ENCODE data around the gene ATP6V1B1.

DNA sequence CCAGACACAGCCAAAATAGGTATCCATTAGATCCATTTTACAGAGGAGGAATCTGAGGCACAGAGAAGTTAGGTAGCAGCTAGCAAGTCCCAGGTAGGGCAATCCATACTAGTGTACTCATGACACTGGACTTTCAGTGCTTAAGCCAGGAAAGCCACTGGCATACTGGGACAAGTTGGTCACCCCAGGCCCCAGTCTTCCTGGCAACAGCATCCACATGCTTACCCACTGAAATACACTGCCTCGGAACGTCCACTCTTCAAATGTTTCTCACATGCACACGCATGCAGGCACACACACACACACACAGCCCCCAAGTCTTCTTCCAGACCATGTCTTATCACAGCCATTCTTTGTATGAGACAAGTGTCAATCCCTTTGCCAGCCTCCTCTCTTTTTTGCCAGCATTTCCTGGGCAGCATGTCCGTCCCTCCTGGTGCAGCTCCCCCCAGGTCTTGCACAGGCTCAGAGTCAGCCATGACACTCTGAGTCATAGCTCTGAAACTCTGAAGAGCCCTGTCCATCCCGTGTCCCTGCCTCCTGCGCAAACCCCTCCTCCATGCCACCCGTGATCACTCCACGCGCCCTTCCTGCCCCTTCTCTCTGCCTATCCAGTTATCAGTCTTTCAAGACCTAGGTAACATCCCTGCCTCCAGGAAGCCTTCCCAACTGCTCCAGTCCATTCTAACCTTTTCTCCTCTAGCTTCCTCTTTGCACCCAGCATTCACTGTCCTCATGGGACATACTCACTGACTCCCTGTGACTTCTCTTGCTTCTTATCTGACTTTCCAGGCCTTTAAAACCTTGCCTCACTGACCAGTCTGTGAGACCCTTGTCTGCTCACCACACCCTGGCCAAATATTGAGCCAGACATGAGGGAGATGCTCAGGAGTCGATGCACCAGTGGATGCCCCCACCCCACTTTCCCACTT lies 69.8 kb downstream of the ATP6V1B1 start:
- TF ChIP-seq, protein P1, sequence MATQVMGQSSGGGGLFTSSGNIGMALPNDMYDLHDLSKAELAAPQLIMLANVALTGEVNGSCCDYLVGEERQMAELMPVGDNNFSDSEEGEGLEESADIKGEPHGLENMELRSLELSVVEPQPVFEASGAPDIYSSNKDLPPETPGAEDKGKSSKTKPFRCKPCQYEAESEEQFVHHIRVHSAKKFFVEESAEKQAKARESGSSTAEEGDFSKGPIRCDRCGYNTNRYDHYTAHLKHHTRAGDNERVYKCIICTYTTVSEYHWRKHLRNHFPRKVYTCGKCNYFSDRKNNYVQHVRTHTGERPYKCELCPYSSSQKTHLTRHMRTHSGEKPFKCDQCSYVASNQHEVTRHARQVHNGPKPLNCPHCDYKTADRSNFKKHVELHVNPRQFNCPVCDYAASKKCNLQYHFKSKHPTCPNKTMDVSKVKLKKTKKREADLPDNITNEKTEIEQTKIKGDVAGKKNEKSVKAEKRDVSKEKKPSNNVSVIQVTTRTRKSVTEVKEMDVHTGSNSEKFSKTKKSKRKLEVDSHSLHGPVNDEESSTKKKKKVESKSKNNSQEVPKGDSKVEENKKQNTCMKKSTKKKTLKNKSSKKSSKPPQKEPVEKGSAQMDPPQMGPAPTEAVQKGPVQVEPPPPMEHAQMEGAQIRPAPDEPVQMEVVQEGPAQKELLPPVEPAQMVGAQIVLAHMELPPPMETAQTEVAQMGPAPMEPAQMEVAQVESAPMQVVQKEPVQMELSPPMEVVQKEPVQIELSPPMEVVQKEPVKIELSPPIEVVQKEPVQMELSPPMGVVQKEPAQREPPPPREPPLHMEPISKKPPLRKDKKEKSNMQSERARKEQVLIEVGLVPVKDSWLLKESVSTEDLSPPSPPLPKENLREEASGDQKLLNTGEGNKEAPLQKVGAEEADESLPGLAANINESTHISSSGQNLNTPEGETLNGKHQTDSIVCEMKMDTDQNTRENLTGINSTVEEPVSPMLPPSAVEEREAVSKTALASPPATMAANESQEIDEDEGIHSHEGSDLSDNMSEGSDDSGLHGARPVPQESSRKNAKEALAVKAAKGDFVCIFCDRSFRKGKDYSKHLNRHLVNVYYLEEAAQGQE (IDR thresholded peaks at IDR 0.05; ENCODE audit: unreplicated experiment), result no peak
- TF ChIP-seq EZH2 (IDR thresholded peaks at IDR 0.05; ENCODE audit: low read depth, unreplicated experiment) (no peak), POLR2AphosphoS5 (IDR thresholded peaks at IDR 0.05; ENCODE audit: low read depth) (no peak), EZH2phosphoT487 (IDR thresholded peaks at IDR 0.05; ENCODE audit: unreplicated experiment) (no peak), ZNF331 (CRISPR knock-in tag; IDR thresholded peaks at IDR 0.05; ENCODE audit: low read depth) (no peak)
- TF ChIP-seq, protein P2, sequence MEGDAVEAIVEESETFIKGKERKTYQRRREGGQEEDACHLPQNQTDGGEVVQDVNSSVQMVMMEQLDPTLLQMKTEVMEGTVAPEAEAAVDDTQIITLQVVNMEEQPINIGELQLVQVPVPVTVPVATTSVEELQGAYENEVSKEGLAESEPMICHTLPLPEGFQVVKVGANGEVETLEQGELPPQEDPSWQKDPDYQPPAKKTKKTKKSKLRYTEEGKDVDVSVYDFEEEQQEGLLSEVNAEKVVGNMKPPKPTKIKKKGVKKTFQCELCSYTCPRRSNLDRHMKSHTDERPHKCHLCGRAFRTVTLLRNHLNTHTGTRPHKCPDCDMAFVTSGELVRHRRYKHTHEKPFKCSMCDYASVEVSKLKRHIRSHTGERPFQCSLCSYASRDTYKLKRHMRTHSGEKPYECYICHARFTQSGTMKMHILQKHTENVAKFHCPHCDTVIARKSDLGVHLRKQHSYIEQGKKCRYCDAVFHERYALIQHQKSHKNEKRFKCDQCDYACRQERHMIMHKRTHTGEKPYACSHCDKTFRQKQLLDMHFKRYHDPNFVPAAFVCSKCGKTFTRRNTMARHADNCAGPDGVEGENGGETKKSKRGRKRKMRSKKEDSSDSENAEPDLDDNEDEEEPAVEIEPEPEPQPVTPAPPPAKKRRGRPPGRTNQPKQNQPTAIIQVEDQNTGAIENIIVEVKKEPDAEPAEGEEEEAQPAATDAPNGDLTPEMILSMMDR (conservative IDR thresholded peaks at IDR 0.05; ENCODE audit: low read depth in 2 of 2), result no peak
- TF ChIP-seq, protein P3, sequence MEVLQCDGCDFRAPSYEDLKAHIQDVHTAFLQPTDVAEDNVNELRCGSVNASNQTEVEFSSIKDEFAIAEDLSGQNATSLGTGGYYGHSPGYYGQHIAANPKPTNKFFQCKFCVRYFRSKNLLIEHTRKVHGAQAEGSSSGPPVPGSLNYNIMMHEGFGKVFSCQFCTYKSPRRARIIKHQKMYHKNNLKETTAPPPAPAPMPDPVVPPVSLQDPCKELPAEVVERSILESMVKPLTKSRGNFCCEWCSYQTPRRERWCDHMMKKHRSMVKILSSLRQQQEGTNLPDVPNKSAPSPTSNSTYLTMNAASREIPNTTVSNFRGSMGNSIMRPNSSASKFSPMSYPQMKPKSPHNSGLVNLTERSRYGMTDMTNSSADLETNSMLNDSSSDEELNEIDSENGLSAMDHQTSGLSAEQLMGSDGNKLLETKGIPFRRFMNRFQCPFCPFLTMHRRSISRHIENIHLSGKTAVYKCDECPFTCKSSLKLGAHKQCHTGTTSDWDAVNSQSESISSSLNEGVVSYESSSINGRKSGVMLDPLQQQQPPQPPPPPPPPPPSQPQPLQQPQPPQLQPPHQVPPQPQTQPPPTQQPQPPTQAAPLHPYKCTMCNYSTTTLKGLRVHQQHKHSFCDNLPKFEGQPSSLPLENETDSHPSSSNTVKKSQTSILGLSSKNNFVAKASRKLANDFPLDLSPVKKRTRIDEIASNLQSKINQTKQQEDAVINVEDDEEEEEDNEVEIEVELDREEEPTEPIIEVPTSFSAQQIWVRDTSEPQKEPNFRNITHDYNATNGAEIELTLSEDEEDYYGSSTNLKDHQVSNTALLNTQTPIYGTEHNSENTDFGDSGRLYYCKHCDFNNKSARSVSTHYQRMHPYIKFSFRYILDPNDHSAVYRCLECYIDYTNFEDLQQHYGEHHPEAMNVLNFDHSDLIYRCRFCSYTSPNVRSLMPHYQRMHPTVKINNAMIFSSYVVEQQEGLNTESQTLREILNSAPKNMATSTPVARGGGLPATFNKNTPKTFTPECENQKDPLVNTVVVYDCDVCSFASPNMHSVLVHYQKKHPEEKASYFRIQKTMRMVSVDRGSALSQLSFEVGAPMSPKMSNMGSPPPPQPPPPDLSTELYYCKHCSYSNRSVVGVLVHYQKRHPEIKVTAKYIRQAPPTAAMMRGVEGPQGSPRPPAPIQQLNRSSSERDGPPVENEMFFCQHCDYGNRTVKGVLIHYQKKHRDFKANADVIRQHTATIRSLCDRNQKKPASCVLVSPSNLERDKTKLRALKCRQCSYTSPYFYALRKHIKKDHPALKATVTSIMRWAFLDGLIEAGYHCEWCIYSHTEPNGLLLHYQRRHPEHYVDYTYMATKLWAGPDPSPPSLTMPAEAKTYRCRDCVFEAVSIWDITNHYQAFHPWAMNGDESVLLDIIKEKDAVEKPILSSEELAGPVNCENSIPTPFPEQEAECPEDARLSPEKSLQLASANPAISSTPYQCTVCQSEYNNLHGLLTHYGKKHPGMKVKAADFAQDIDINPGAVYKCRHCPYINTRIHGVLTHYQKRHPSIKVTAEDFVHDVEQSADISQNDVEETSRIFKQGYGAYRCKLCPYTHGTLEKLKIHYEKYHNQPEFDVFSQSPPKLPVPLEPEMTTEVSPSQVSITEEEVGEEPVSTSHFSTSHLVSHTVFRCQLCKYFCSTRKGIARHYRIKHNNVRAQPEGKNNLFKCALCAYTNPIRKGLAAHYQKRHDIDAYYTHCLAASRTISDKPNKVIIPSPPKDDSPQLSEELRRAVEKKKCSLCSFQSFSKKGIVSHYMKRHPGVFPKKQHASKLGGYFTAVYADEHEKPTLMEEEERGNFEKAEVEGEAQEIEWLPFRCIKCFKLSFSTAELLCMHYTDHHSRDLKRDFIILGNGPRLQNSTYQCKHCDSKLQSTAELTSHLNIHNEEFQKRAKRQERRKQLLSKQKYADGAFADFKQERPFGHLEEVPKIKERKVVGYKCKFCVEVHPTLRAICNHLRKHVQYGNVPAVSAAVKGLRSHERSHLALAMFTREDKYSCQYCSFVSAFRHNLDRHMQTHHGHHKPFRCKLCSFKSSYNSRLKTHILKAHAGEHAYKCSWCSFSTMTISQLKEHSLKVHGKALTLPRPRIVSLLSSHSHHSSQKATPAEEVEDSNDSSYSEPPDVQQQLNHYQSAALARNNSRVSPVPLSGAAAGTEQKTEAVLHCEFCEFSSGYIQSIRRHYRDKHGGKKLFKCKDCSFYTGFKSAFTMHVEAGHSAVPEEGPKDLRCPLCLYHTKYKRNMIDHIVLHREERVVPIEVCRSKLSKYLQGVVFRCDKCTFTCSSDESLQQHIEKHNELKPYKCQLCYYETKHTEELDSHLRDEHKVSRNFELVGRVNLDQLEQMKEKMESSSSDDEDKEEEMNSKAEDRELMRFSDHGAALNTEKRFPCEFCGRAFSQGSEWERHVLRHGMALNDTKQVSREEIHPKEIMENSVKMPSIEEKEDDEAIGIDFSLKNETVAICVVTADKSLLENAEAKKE (CRISPR knock-in tag; IDR thresholded peaks at IDR 0.05), result no peak
